ENCODE data around the gene NEXN. TPM values are rescaled to one million over a fixed set of nuclear protein-coding genes. Genes with fewer than 3 reads are reported as not detected.

NEXN gene
- total RNA-seq, 1 experiment from 2014 or later: 0.15 TPM

DNA sequence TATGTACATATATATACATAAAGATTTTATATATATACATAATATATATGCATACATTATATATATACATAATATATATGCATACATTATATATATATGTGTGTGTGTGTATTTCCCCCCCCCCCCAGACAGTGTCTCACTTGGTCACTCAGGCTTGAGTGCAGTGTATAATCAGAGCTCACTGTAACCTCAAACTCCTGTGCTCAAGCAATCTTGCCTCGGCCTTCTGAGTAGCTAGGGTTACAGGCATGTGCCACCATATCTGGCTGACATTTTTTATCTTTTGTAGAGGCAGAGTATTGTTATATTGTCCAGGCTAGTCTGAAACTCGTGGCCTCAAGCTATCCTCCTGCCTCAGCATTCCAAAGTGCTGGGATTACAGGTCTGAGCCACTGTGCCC, 99.5 kb downstream of the NEXN start (continued):
- TF ChIP-seq, protein P1, sequence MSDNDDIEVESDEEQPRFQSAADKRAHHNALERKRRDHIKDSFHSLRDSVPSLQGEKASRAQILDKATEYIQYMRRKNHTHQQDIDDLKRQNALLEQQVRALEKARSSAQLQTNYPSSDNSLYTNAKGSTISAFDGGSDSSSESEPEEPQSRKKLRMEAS (IDR thresholded peaks at IDR 0.05): no peak
- TF ChIP-seq ZNF274 (IDR thresholded peaks at IDR 0.05; ENCODE audit: low read depth, low read length) (no peak), SP1 (IDR thresholded peaks at IDR 0.05; ENCODE audit: low read depth) (no peak), SRF (IDR thresholded peaks at IDR 0.05; ENCODE audit: low read depth) (no peak), ZFX (IDR thresholded peaks at IDR 0.05) (no peak), JUND (IDR thresholded peaks at IDR 0.05) (no peak)
- TF ChIP-seq, protein P2, sequence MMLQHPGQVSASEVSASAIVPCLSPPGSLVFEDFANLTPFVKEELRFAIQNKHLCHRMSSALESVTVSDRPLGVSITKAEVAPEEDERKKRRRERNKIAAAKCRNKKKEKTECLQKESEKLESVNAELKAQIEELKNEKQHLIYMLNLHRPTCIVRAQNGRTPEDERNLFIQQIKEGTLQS (IDR thresholded peaks at IDR 0.05): no peak
- TF ChIP-seq, protein P3, sequence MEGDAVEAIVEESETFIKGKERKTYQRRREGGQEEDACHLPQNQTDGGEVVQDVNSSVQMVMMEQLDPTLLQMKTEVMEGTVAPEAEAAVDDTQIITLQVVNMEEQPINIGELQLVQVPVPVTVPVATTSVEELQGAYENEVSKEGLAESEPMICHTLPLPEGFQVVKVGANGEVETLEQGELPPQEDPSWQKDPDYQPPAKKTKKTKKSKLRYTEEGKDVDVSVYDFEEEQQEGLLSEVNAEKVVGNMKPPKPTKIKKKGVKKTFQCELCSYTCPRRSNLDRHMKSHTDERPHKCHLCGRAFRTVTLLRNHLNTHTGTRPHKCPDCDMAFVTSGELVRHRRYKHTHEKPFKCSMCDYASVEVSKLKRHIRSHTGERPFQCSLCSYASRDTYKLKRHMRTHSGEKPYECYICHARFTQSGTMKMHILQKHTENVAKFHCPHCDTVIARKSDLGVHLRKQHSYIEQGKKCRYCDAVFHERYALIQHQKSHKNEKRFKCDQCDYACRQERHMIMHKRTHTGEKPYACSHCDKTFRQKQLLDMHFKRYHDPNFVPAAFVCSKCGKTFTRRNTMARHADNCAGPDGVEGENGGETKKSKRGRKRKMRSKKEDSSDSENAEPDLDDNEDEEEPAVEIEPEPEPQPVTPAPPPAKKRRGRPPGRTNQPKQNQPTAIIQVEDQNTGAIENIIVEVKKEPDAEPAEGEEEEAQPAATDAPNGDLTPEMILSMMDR (IDR thresholded peaks at IDR 0.05 in 2 of 3, conservative IDR thresholded peaks at IDR 0.05 in 1 of 3; ENCODE audit: borderline replicate concordance in 1 of 3, insufficient read depth in 1 of 3, low read depth in 2 of 3, low read length in 2 of 3): no peak

DNA sequence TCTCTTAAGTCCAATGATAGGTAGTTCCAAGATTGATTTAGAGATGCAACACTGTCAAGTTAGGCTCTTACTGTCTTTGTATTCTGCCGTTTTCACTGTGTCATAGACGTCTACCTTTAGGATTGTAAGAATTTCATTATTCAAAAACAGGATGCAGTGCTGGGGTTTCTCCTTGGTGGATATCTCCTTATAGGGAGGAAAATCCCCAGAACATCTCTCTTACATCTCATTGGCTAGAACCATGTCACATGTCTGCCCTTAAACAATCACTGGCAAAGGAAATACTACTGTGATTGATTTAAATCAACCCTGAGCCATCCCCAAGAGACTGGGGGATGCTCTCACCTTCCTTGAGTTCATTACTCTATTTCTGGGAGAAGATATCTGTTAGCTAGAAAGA, 101.3 kb downstream of the NEXN start:
- DNase-seq (ENCODE audit: low read depth, low spot score): no peak
- POLR2A ChIA-PET: interaction anchor here (4.2 kb wide), 1 partner anchor 15 kb away, joined by 26 read pairs; the partner anchor contains the start of gene DNAJB4
- no TSS peak for BruUV-seq (replicated peaks)
- no peaks in the 10 kb centered on the region for H3K36me3 ChIP-seq (ENCODE audit: control insufficient read depth in 1 of 2, insufficient read depth in 2 of 2, low read length in 2 of 2)
- H3K4me3 ChIP-seq (replicated peaks in 1 of 2; ENCODE audit: low read depth in 1 of 2, low read length in 2 of 2): no peak overlapping the region
- no peaks in the 10 kb centered on the region for H4K20me1 ChIP-seq (ENCODE audit: insufficient read depth)
- no peak overlapping the region for H2AFZ ChIP-seq (ENCODE audit: low read depth, low read length, poor library complexity, severe bottlenecking)
- H3K4me1 ChIP-seq (ENCODE audit: control insufficient read depth in 1 of 2, insufficient read depth in 2 of 2, low read length in 2 of 2): peaks cover 0 to 13% of the 10 kb centered on the region in 2 experiments; a peak in 1 of 4 replicates
- H3K27ac ChIP-seq (ENCODE audit: low read depth, low read length): no peak overlapping the region
- peaks cover 73% of the 10 kb centered on the region for H3K79me2 ChIP-seq (ENCODE audit: insufficient read depth, low read length)
- CTCF ChIA-PET: no interaction called here
- ATAC-seq: no peak
- H3K9me3 ChIP-seq (ENCODE audit: control insufficient read depth in 1 of 2, insufficient read depth in 1 of 2, low read depth in 1 of 2, low read length in 2 of 2): no peaks in the 10 kb centered on the region
- intact Hi-C loops (cut with micrococcal nuclease): no loop called here
- RAD21 ChIA-PET (ENCODE audit: low non-redundant PET in 1 of 2, low total read pairs in 2 of 2, uncharacterized antibody in 2 of 2, unreplicated experiment in 2 of 2): no interaction called here
- no peaks in the 10 kb centered on the region for H3K27me3 ChIP-seq (ENCODE audit: insufficient read depth, low read length)
- H3K4me2 ChIP-seq (ENCODE audit: low read length): no peak overlapping the region
- H3K9me2 ChIP-seq (ENCODE audit: insufficient read depth): no peaks in the 10 kb centered on the region; the same call in 1 of the 2 replicates
- no peak overlapping the region for H3K9ac ChIP-seq (ENCODE audit: low read length)
- TF ChIP-seq ZFX (IDR thresholded peaks at IDR 0.05): no peak
- no peak for TF ChIP-seq SRF (IDR thresholded peaks at IDR 0.05; ENCODE audit: low read depth)
- no peak for TF ChIP-seq RAD21 (IDR thresholded peaks at IDR 0.05; ENCODE audit: low read depth)
- TF ChIP-seq TCF7L2 (IDR thresholded peaks at IDR 0.05; ENCODE audit: borderline replicate concordance, extremely low read depth, insufficient read depth, insufficient read length): no peak
- TF ChIP-seq ELF1 (IDR thresholded peaks at IDR 0.05; ENCODE audit: borderline replicate concordance, low read depth): no peak
- TF ChIP-seq CEBPB (IDR thresholded peaks at IDR 0.05; ENCODE audit: low read depth): no peak
- no peak for TF ChIP-seq POLR2AphosphoS5 (IDR thresholded peaks at IDR 0.05; ENCODE audit: low read depth, low read length)
- no peak for TF ChIP-seq POLR2A (IDR thresholded peaks at IDR 0.05; ENCODE audit: borderline replicate concordance, extremely low read depth, insufficient read depth, insufficient read length)
- TF ChIP-seq, protein P1 (IDR thresholded peaks at IDR 0.05): no peak
- TF ChIP-seq, protein P4, sequence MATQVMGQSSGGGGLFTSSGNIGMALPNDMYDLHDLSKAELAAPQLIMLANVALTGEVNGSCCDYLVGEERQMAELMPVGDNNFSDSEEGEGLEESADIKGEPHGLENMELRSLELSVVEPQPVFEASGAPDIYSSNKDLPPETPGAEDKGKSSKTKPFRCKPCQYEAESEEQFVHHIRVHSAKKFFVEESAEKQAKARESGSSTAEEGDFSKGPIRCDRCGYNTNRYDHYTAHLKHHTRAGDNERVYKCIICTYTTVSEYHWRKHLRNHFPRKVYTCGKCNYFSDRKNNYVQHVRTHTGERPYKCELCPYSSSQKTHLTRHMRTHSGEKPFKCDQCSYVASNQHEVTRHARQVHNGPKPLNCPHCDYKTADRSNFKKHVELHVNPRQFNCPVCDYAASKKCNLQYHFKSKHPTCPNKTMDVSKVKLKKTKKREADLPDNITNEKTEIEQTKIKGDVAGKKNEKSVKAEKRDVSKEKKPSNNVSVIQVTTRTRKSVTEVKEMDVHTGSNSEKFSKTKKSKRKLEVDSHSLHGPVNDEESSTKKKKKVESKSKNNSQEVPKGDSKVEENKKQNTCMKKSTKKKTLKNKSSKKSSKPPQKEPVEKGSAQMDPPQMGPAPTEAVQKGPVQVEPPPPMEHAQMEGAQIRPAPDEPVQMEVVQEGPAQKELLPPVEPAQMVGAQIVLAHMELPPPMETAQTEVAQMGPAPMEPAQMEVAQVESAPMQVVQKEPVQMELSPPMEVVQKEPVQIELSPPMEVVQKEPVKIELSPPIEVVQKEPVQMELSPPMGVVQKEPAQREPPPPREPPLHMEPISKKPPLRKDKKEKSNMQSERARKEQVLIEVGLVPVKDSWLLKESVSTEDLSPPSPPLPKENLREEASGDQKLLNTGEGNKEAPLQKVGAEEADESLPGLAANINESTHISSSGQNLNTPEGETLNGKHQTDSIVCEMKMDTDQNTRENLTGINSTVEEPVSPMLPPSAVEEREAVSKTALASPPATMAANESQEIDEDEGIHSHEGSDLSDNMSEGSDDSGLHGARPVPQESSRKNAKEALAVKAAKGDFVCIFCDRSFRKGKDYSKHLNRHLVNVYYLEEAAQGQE (IDR thresholded peaks at IDR 0.05; ENCODE audit: low read depth): no peak
- no peak for TF ChIP-seq JUND (IDR thresholded peaks at IDR 0.05)
